GM23338 (cell line): ENCODE measurements around the gene TENM4. TPM values are rescaled to one million over a fixed set of nuclear protein-coding genes. Genes with fewer than 3 reads are reported as not detected.

ENCODE experiments used
- ATAC-seq: fragments of 200-7000 bp; cut with Tn5 transposase; 3 replicates; pipeline ENCODE4 v1.9.1; 2020
- DNase-seq: peaks from one replicate; pipeline ENCODE4 v3.0.0-alpha.2; 2015; ENCODE audit warnings: low spot score
- H2AFZ ChIP-seq: fragments of 200-600 bp; sonication (generic); 2 replicates; pipeline ENCODE4 v1.8.0; 2016; ENCODE audit warnings: antibody characterized with exemption, mild to moderate bottlenecking, moderate library complexity
- H3F3A ChIP-seq: fragments of 200-600 bp; sonication (generic); replicated peaks from 2 replicates; pipeline ENCODE4 v1.8.0; 2017; ENCODE audit warnings: antibody characterized with exemption, mixed run types, low read depth
- H3K27ac ChIP-seq: fragments of 200-600 bp; sonication (generic); 2 replicates; pipeline ENCODE4 v1.6.1; 2016; ENCODE audit warnings: low read depth
- H3K27me3 ChIP-seq: fragments of 200-600 bp; sonication (generic); 2 replicates; pipeline ENCODE4 v1.8.0; 2016; ENCODE audit warnings: mild to moderate bottlenecking, mixed run types, moderate library complexity; ENCODE audit not compliant: insufficient read depth
- H3K36me3 ChIP-seq: fragments of 200-600 bp; sonication (generic); 2 replicates; pipeline ENCODE4 v1.8.0; 2016; ENCODE audit warnings: mild to moderate bottlenecking; ENCODE audit not compliant: insufficient read depth
- H3K4me1 ChIP-seq: fragments of 200-600 bp; sonication (generic); 2 replicates; pipeline ENCODE4 v1.8.0; 2016; ENCODE audit warnings: mild to moderate bottlenecking, moderate library complexity; ENCODE audit not compliant: insufficient read depth
- H3K4me2 ChIP-seq: fragments of 200-600 bp; sonication (generic); 2 replicates; pipeline ENCODE4 v1.7.1; 2017; ENCODE audit warnings: mixed run types
- H3K4me3 ChIP-seq: fragments of 200-600 bp; sonication (generic); 2 replicates; pipeline ENCODE4 v1.6.1; 2016; ENCODE audit warnings: mixed run types
- H3K79me2 ChIP-seq: fragments of 200-600 bp; sonication (generic); replicated peaks from 2 replicates; pipeline ENCODE4 v1.8.0; 2017; ENCODE audit warnings: mild to moderate bottlenecking; ENCODE audit not compliant: insufficient read depth
- H3K9me2 ChIP-seq: fragments of 200-600 bp; sonication (generic); 2 replicates; pipeline ENCODE4 v1.8.0; 2017; ENCODE audit not compliant: insufficient read depth
- H4K20me1 ChIP-seq: fragments of 200-600 bp; sonication (generic); replicated peaks from 2 replicates; pipeline ENCODE4 v1.8.0; 2017; ENCODE audit warnings: mild to moderate bottlenecking; ENCODE audit not compliant: insufficient read depth
- H3K27ac Mint-ChIP-seq: 2 replicates; pipeline ENCODE4 v1.8.0; 2020; ENCODE audit warnings: inconsistent platforms, mild to moderate bottlenecking, moderate library complexity, mixed read lengths
- H3K27me3 Mint-ChIP-seq: 3 replicates; pipeline ENCODE4 v1.8.0; 2022; ENCODE audit warnings: low read depth, mild to moderate bottlenecking, moderate library complexity, mixed read lengths, inconsistent platforms; ENCODE audit not compliant: insufficient read depth, poor library complexity
- H3K36me3 Mint-ChIP-seq: 3 replicates; pipeline ENCODE4 v1.8.0; 2021; ENCODE audit warnings: low read depth, mild to moderate bottlenecking, inconsistent platforms, moderate library complexity, mixed read lengths
- H3K4me1 Mint-ChIP-seq: 3 replicates; pipeline ENCODE4 v1.8.0; 2020; ENCODE audit warnings: mild to moderate bottlenecking, inconsistent platforms, mixed read lengths
- H3K4me3 Mint-ChIP-seq: 3 replicates; pipeline ENCODE4 v1.8.0; 2021; ENCODE audit warnings: moderate library complexity, mild to moderate bottlenecking, inconsistent platforms, mixed read lengths
- H3K9me3 Mint-ChIP-seq: 3 replicates; pipeline ENCODE4 v1.8.0; 2020; ENCODE audit warnings: moderate library complexity, mild to moderate bottlenecking, inconsistent platforms, mixed read lengths
- CREB1 ChIP-seq: fragments of 250-450 bp; sonication (Bioruptor Pico); IDR thresholded peaks from 2 replicates; pipeline ENCODE4 v1.5.0; 2020; ENCODE audit warnings: low read depth, mild to moderate bottlenecking, moderate library complexity
- EZH2 ChIP-seq: fragments of 200-600 bp; sonication (generic); IDR thresholded peaks from one replicate; pipeline ENCODE4 v1.8.0; 2017; ENCODE audit warnings: antibody characterized with exemption, mild to moderate bottlenecking, low read depth; ENCODE audit not compliant: unreplicated experiment
- EZH2phosphoT487 ChIP-seq: fragments of 200-600 bp; sonication (generic); IDR thresholded peaks from one replicate; pipeline ENCODE4 v1.8.1; 2018; ENCODE audit warnings: antibody characterized with exemption; ENCODE audit not compliant: unreplicated experiment
- JUNB ChIP-seq: IDR thresholded peaks from one replicate; pipeline ENCODE4 v1.6.1; 2016; ENCODE audit warnings: antibody characterized with exemption; ENCODE audit not compliant: unreplicated experiment
- NANOG ChIP-seq: IDR thresholded peaks from 2 replicates; pipeline ENCODE4 v1.6.1; 2016; ENCODE audit warnings: antibody characterized with exemption, borderline replicate concordance
- POLR2AphosphoS5 ChIP-seq: IDR thresholded peaks from 2 replicates; pipeline ENCODE4 v1.6.1; 2016; ENCODE audit warnings: antibody characterized with exemption, low read depth
- STAT1 ChIP-seq: IDR thresholded peaks from one replicate; pipeline ENCODE4 v1.6.1; 2016; ENCODE audit warnings: antibody characterized with exemption; ENCODE audit not compliant: unreplicated experiment
- ZNF114 ChIP-seq: fragments of 250-450 bp; sonication (Bioruptor Pico); IDR thresholded peaks from 2 replicates; pipeline ENCODE4 v1.5.0; 2020; ENCODE audit warnings: mild to moderate bottlenecking, moderate library complexity
- ZNF331 ChIP-seq: fragments of 250-450 bp; sonication (Bioruptor Pico); IDR thresholded peaks from 2 replicates; pipeline ENCODE4 v1.5.0; 2020; ENCODE audit warnings: low read depth, mild to moderate bottlenecking, moderate library complexity
- polyA plus RNA-seq: library from polyadenylated mRNA; unstranded; fragments of >200 nt; fragmentation: Nextera tagmentation; extraction: Ambion mirVana; gene quantifications from 2 replicates; pipeline ENCODE4 v1.2.1, GENCODE V29; 2016
- total RNA-seq: library from RNA; depleted of rRNA; stranded (reverse); fragments of >200 nt; shearing (Covaris generic); gene quantifications from 2 replicates; pipeline ENCODE4 v1.2.3, GENCODE V29; 2014
- TF ChIP-seq, protein P1 (sequence below), 2 experiments: fragments of 200-600 bp in 1 of 2; sonication (generic) in 1 of 2; conservative IDR thresholded peaks; 2 replicates each; pipeline versions ENCODE4 v1.5.1 to v1.6.1; 2016 to 2017; ENCODE audit warnings: antibody characterized with exemption in 2 of 2, low read depth in 2 of 2, mild to moderate bottlenecking in 2 of 2, moderate library complexity in 1 of 2
- TF ChIP-seq, protein P2 (sequence below): IDR thresholded peaks from 2 replicates; pipeline ENCODE4 v1.6.1; 2016; ENCODE audit warnings: antibody characterized with exemption
- TF ChIP-seq, protein P3 (sequence below): IDR thresholded peaks from one replicate; pipeline ENCODE4 v1.6.1; 2018; ENCODE audit warnings: antibody characterized with exemption; ENCODE audit not compliant: unreplicated experiment

TENM4 gene
- total and polyA plus RNA-seq, 2 experiments from 2014 or later = 7.3 TPM

DNA sequence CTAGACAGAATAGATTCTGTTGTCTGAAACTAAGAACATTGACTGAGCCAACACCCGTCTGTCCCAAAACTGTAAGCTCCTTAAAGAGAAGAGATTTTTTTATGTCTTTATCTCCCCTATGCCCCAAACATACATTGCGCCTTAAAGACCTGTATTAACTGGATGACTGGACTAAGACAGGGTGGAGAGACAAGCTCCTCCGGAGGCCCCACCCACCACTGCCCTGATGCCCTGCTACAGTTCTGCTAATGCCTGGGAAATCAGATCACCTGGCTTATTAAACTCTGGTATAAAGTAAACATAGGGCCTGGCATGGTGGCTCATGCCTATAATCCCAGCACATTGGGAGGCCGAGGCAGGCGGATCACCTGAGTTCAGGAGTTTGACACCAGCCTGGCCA, 203.7 kb downstream of the TENM4 start (continued):
- TF ChIP-seq, protein P1, sequence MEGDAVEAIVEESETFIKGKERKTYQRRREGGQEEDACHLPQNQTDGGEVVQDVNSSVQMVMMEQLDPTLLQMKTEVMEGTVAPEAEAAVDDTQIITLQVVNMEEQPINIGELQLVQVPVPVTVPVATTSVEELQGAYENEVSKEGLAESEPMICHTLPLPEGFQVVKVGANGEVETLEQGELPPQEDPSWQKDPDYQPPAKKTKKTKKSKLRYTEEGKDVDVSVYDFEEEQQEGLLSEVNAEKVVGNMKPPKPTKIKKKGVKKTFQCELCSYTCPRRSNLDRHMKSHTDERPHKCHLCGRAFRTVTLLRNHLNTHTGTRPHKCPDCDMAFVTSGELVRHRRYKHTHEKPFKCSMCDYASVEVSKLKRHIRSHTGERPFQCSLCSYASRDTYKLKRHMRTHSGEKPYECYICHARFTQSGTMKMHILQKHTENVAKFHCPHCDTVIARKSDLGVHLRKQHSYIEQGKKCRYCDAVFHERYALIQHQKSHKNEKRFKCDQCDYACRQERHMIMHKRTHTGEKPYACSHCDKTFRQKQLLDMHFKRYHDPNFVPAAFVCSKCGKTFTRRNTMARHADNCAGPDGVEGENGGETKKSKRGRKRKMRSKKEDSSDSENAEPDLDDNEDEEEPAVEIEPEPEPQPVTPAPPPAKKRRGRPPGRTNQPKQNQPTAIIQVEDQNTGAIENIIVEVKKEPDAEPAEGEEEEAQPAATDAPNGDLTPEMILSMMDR (conservative IDR thresholded peaks at IDR 0.05; ENCODE audit: low read depth in 2 of 2) = no peak
- no peak for TF ChIP-seq ZNF114 (CRISPR knock-in tag)
- TF ChIP-seq CREB1 (CRISPR knock-in tag) = no peak
- TF ChIP-seq, protein P2, sequence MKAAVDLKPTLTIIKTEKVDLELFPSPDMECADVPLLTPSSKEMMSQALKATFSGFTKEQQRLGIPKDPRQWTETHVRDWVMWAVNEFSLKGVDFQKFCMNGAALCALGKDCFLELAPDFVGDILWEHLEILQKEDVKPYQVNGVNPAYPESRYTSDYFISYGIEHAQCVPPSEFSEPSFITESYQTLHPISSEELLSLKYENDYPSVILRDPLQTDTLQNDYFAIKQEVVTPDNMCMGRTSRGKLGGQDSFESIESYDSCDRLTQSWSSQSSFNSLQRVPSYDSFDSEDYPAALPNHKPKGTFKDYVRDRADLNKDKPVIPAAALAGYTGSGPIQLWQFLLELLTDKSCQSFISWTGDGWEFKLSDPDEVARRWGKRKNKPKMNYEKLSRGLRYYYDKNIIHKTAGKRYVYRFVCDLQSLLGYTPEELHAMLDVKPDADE = no peak
- TF ChIP-seq STAT1 = no peak
- TF ChIP-seq POLR2AphosphoS5 = no peak
- TF ChIP-seq EZH2 = no peak
- TF ChIP-seq JUNB = no peak
- TF ChIP-seq ZNF331 (CRISPR knock-in tag) = no peak
- no peak for TF ChIP-seq NANOG
- TF ChIP-seq, protein P3, sequence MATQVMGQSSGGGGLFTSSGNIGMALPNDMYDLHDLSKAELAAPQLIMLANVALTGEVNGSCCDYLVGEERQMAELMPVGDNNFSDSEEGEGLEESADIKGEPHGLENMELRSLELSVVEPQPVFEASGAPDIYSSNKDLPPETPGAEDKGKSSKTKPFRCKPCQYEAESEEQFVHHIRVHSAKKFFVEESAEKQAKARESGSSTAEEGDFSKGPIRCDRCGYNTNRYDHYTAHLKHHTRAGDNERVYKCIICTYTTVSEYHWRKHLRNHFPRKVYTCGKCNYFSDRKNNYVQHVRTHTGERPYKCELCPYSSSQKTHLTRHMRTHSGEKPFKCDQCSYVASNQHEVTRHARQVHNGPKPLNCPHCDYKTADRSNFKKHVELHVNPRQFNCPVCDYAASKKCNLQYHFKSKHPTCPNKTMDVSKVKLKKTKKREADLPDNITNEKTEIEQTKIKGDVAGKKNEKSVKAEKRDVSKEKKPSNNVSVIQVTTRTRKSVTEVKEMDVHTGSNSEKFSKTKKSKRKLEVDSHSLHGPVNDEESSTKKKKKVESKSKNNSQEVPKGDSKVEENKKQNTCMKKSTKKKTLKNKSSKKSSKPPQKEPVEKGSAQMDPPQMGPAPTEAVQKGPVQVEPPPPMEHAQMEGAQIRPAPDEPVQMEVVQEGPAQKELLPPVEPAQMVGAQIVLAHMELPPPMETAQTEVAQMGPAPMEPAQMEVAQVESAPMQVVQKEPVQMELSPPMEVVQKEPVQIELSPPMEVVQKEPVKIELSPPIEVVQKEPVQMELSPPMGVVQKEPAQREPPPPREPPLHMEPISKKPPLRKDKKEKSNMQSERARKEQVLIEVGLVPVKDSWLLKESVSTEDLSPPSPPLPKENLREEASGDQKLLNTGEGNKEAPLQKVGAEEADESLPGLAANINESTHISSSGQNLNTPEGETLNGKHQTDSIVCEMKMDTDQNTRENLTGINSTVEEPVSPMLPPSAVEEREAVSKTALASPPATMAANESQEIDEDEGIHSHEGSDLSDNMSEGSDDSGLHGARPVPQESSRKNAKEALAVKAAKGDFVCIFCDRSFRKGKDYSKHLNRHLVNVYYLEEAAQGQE = no peak
- no peak for TF ChIP-seq EZH2phosphoT487

DNA sequence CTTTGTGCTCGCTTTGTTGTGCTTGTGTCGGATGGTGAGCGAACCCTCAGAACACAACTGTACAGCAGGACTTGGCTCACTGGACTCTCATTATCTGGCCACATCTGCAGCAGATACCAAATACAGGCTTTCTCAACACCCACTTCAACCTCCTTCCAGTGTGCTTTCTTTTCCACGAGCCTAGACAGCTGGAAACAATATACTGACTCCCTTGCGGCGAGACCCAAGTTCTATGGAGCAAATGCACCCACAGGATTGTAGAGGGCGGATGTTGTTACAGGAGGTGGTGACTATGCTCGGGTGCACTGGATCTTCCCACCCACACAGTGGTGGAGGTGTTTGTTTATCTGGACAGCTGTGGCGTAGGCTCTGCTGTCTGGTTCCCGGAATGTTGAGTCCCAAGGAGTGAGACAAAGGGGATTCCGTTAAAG, 204.3 kb downstream of the TENM4 start:
- no peak for ATAC-seq
- H3K4me1 Mint-ChIP-seq = peaks cover 4% of the 10 kb centered on the region; the same call in 2 of the 3 replicates

More for the DNA sequence above, 204.3 kb downstream of the TENM4 start:
- H3K27ac Mint-ChIP-seq = no peak overlapping the region
- no peaks in the 10 kb centered on the region for H3K4me1 ChIP-seq
- no peaks in the 10 kb centered on the region for H3K9me3 Mint-ChIP-seq
- no peak for DNase-seq
- no peaks in the 10 kb centered on the region for H3K9me2 ChIP-seq
- no peak overlapping the region for H3K4me2 ChIP-seq
- H3K27me3 Mint-ChIP-seq = no peaks in the 10 kb centered on the region
- no peaks in the 10 kb centered on the region for H3K36me3 ChIP-seq
- H3K79me2 ChIP-seq = no peaks in the 10 kb centered on the region
- no peaks in the 10 kb centered on the region for H3F3A ChIP-seq
- H3K4me3 Mint-ChIP-seq = no peak overlapping the region
- H3K27ac ChIP-seq = no peak overlapping the region
- no peaks in the 10 kb centered on the region for H3K36me3 Mint-ChIP-seq
- H4K20me1 ChIP-seq = no peaks in the 10 kb centered on the region
- no peak overlapping the region for H3K4me3 ChIP-seq
- no peak overlapping the region for H2AFZ ChIP-seq
- H3K27me3 ChIP-seq = no peaks in the 10 kb centered on the region
- TF ChIP-seq ZNF114 (CRISPR knock-in tag) (no peak), ZNF331 (CRISPR knock-in tag) (no peak), EZH2phosphoT487 (no peak), STAT1 (no peak), EZH2 (no peak)
- TF ChIP-seq, protein P2 = no peak
- TF ChIP-seq, protein P1 (conservative IDR thresholded peaks at IDR 0.05; ENCODE audit: low read depth in 2 of 2) = no peak
